Vagina (tissue), 2 donors: ENCODE results near the gene TMEM108.

ENCODE experiments used
- CTCF ChIP-seq, 3 experiments: fragments of 450-650 bp in 2 of 3; fragments of 200-600 bp in 1 of 3; sonication (generic) in 1 of 3; IDR thresholded peaks; one replicate each; pipeline ENCODE4 v1.5.1; 2017 to 2019; ENCODE audit warnings: antibody characterized with exemption in 3 of 3, mild to moderate bottlenecking in 2 of 3, moderate library complexity in 2 of 3
- POLR2A ChIP-seq, 2 donors: fragments of 450-650 bp; IDR thresholded peaks; one replicate each; pipeline ENCODE4 v1.6.1; 2017; ENCODE audit warnings: antibody characterized with exemption in 2 of 2, mild to moderate bottlenecking in 2 of 2, moderate library complexity in 2 of 2

GRCh38 chr3:133169331-133170068, 131.3 kb downstream of the TMEM108 start:
- TF ChIP-seq CTCF (IDR thresholded peaks at IDR 0.05) (no peak), POLR2A (IDR thresholded peaks at IDR 0.05) (no peak)
